DND-41 (cell line): ENCODE results near the gene ZER1.

ENCODE experiments used
- EZH2 ChIP-seq: IDR thresholded peaks from 3 replicates; pipeline ENCODE4 v1.6.1; 2012; ENCODE audit warnings: borderline replicate concordance, low read depth, mild to moderate bottlenecking, moderate library complexity, low read length, inconsistent platforms; ENCODE audit not compliant: severe bottlenecking
- TF ChIP-seq, protein P1 (sequence below): IDR thresholded peaks from 2 replicates; pipeline ENCODE4 v1.5.1; 2012; ENCODE audit warnings: borderline replicate concordance, low read length, moderate library complexity, mild to moderate bottlenecking; ENCODE audit not compliant: poor library complexity, severe bottlenecking; ENCODE audit errors: extremely low read depth

DNA sequence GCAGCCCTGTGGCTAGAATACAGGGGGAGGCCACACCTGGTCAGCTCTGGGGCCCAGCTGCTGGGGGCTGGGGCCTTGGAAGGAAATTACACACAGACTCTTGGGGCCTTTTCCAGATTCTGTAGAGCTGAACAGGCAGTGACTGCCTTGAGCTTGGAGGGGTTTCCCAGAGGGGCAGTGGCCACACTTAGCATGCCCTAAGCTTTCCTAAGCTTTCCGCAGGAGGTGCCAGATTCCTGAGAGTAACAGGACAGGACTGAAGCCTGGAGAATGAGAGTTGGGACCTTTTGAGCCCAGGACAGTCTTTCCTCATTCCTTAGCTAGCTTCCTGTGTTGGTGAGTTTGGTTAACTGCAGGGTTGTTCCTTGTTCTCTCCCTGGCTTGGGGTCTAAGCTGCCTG lies 16.7 kb upstream of the ZER1 start:
- TF ChIP-seq, protein P1, sequence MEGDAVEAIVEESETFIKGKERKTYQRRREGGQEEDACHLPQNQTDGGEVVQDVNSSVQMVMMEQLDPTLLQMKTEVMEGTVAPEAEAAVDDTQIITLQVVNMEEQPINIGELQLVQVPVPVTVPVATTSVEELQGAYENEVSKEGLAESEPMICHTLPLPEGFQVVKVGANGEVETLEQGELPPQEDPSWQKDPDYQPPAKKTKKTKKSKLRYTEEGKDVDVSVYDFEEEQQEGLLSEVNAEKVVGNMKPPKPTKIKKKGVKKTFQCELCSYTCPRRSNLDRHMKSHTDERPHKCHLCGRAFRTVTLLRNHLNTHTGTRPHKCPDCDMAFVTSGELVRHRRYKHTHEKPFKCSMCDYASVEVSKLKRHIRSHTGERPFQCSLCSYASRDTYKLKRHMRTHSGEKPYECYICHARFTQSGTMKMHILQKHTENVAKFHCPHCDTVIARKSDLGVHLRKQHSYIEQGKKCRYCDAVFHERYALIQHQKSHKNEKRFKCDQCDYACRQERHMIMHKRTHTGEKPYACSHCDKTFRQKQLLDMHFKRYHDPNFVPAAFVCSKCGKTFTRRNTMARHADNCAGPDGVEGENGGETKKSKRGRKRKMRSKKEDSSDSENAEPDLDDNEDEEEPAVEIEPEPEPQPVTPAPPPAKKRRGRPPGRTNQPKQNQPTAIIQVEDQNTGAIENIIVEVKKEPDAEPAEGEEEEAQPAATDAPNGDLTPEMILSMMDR: no peak
- TF ChIP-seq EZH2: no peak
